Measurements from ENCODE around the gene BAZ1B. TPM values are rescaled to one million over a fixed set of nuclear protein-coding genes. Genes with fewer than 3 reads are reported as not detected.

The BAZ1B gene
- total RNA-seq, 2 donors from 2014 or later = 28.3 to 32.3 TPM

DNA sequence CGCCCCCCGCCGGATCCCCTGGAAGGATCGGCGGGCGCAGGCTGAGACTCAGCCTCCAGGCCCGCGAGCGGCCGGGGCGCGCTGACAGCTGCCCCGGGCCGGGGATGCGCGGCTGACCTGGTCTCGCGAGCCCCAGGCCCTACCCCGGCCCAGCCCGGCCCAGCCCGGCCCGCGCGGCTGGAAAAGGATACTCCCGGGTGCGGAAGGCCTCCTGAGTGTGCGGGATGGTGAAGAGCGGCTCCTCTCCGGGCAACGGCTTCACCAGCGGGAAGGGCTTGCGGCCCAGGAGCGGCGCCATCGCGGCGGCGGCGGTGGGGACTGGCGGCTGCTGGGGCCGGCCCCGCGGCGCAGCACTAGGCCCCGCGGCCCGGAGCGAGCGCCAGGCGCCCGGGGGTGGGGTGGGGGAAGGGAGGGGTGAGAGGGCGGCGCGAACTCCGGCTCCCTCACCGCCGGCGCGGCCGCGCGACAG is 423 bp downstream of the BAZ1B start:
- Histone ChIP-seq H3K9me3 (no peaks in the 10 kb centered on the region), H3K4me1 (peaks cover 38% of the 10 kb centered on the region), H3K4me3 (peak overlapping the region; percentile 81 to 91), H3K36me3 (replicated peaks in 1 of 2; ENCODE audit: insufficient read depth in 1 of 2, low read depth in 2 of 2) (no peaks in the 10 kb centered on the region), H3K27ac (peak overlapping the region; percentile 89 to 98 (median 93)), H3K27me3 (no peaks in the 10 kb centered on the region)
- intact Hi-C loops (cut with DNase I) = no loop called here
- peak; percentile 64 for ATAC-seq
- no peak for TF ChIP-seq POLR2A (IDR thresholded peaks at IDR 0.05)
- TF ChIP-seq, protein P1, sequence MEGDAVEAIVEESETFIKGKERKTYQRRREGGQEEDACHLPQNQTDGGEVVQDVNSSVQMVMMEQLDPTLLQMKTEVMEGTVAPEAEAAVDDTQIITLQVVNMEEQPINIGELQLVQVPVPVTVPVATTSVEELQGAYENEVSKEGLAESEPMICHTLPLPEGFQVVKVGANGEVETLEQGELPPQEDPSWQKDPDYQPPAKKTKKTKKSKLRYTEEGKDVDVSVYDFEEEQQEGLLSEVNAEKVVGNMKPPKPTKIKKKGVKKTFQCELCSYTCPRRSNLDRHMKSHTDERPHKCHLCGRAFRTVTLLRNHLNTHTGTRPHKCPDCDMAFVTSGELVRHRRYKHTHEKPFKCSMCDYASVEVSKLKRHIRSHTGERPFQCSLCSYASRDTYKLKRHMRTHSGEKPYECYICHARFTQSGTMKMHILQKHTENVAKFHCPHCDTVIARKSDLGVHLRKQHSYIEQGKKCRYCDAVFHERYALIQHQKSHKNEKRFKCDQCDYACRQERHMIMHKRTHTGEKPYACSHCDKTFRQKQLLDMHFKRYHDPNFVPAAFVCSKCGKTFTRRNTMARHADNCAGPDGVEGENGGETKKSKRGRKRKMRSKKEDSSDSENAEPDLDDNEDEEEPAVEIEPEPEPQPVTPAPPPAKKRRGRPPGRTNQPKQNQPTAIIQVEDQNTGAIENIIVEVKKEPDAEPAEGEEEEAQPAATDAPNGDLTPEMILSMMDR (IDR thresholded peaks at IDR 0.05) = no peak
- 1% methylated on average over 43 of the region's 62 CpGs; no CpG with 5 or more reads in 1 of the 2 donors for WGBS, 2 donors
- DNase-seq = peak in 1 of 4 donors; percentile 49

DNA sequence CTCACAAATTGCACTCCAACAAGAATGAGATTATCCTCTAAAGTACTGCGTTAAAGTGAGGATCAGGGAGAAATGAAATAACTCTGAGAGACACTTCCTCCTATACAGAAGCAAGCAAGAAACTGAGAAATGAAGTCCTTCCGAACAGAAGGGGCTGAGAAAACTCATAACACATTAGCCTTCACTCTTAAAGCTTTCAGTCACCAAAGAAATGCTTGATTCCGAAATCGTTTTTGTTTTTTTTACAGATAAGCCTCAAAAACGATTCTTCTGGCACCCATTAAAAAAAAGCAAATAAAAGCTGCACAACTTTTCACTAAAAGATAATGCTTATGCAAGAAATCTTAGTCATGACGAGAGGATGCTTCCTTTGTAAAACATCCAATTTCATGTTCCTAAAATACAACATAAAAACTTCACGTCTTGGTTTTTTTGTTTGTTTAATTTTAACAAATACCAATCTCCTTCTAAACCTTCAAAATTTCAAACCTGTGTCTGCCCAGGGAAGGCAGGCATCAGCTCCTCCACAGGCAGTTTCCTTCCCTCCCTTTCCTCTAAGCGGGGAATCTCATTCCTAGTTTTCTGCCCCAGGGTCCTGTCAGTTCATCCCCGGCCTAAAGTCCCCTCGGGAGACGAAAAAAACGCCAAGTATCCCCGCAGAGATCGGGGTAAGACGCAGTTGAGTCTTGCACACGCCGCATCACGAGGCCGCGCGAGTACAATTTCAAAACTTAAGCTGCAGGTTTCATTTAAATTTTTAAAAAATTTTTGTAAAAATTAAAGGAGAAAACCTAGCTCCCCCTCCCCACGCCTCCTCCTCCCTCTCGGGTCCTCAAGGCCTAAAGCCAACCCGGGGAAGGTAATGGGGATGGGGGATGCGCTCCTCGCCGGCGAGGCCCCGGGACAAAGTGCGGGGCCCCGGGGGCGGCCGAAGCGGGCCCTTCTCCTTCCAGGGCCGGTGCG is 1.1 kb downstream of the BAZ1B start:
- H3K9me3 ChIP-seq = no peaks in the 10 kb centered on the region
- TF ChIP-seq POLR2A (IDR thresholded peaks at IDR 0.05) = no peak
- TF ChIP-seq, protein P1 (IDR thresholded peaks at IDR 0.05) = no peak
- intact Hi-C loops (cut with DNase I) = no loop called here
- peaks cover 38% of the 10 kb centered on the region for H3K4me1 ChIP-seq
- no peaks in the 10 kb centered on the region for H3K27me3 ChIP-seq
- DNase-seq = peak in 1 of 4 donors; percentile 15
- WGBS, 2 donors = 0 to 1% methylated on average over 33 to 36 of the region's 36 CpGs
- H3K4me3 ChIP-seq = peak overlapping the region; percentile 81 to 91
- no peak for ATAC-seq
- no peaks in the 10 kb centered on the region for H3K36me3 ChIP-seq (replicated peaks in 1 of 2; ENCODE audit: insufficient read depth in 1 of 2, low read depth in 2 of 2)
- peak overlapping the region; percentile 89 to 98 (median 93) for H3K27ac ChIP-seq

DNA sequence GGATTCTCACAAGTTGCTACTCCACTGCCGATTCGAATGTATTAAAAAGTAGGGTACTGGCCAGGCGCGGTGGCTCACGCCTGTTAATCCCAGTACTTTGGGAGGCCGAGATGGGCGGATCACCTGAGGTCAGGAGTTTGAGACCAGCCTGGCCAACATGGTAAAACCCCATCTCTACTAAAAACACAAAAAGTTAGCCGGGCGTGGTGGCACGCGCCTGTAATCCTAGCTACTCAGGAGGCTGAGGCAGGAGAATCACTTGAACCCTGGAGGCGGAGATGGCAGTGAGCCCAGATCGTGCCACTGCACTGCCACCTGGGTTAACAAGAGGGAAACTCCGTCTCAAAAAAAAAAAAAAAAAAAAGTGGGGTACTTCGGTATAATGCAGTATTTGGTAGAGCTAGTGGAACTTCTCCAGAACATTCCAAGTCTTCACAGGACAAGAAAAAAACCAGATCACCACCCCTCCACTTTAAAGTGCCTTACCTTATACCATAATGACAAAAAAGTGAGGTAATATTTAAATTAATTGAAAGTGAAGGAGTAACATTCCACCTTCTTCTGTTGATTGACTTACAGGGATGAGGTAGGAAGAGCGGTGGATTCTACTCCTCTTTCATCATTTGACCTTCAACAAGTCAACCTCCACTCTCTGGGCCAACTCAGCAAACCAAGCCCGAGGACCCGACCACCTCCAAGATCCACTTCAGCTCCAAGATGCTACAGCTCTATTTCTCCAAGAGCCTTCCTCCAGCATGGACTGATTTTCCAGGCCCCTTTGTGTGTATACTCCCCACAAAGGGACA is 2.0 kb downstream of the BAZ1B start:
- Histone ChIP-seq H3K36me3 (replicated peaks in 1 of 2; ENCODE audit: insufficient read depth in 1 of 2, low read depth in 2 of 2) (peaks cover 0 to 2% of the 10 kb centered on the region in 2 donors), H3K9me3 (no peaks in the 10 kb centered on the region), H3K27me3 (no peaks in the 10 kb centered on the region), H3K4me3 (no peak overlapping the region), H3K27ac (peak overlapping the region; percentile 30 to 98 (median 90)), H3K4me1 (peaks cover 38% of the 10 kb centered on the region)
- WGBS, 2 donors = 54 to 59% methylated on average over 15 to 18 of the region's 18 CpGs
- ATAC-seq = no peak
- intact Hi-C loops (cut with DNase I) = no loop called here
- TF ChIP-seq POLR2A (IDR thresholded peaks at IDR 0.05) = no peak
- TF ChIP-seq, protein P1 (IDR thresholded peaks at IDR 0.05) = no peak
- peak in 1 of 4 donors; percentile 15 for DNase-seq

DNA sequence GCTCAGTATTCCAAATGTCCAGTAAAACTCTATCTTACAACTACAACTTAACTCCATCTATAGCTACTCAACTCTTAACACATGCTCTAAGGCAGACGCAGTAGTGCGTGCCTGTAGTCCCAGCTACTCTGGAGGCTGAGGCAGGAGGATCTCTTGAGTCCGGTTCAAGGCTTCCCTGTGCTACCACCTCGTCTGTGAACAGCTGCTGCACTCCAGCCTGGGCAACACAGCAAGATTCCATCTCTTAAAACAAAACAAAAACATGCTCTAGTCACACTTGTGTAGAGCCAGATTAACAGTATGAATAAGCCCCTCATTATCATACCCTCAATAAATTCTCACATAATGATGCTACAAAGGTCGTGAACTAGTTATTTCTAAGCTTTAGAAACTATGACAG is 3.6 kb downstream of the BAZ1B start:
- H3K4me1 ChIP-seq = peaks cover 38% of the 10 kb centered on the region
- DNase-seq = no peak

More for the DNA sequence above, 3.6 kb downstream of the BAZ1B start:
- no peak for ATAC-seq
- intact Hi-C loops (cut with DNase I) = no loop called here
- H3K27ac ChIP-seq = no peak overlapping the region
- no peak overlapping the region for H3K4me3 ChIP-seq
- TF ChIP-seq, protein P1 (IDR thresholded peaks at IDR 0.05) = no peak
- TF ChIP-seq POLR2A (IDR thresholded peaks at IDR 0.05) = no peak
- no peaks in the 10 kb centered on the region for H3K9me3 ChIP-seq
- H3K36me3 ChIP-seq (replicated peaks in 1 of 2; ENCODE audit: insufficient read depth in 1 of 2, low read depth in 2 of 2) = peaks cover 0 to 3% of the 10 kb centered on the region in 2 donors
- 77 to 79% methylated on average over 5 of the region's 5 CpGs for WGBS, 2 donors
- H3K27me3 ChIP-seq = no peaks in the 10 kb centered on the region

Data from body of pancreas (tissue), 4 donors.